ENCODE results near the gene CSAG1. TPM values are rescaled to one million over a fixed set of nuclear protein-coding genes. Genes with fewer than 3 reads are reported as not detected.
"Not testable (repeated sequence)": the region's sequence is repeated elsewhere in the genome, so short reads cannot be mapped to it uniquely, and the experiment has no call there.

Gene CSAG1
- total RNA-seq, 2 donors from 2014 or later, result not detected

- not testable (repeated sequence) for H3K27me3 ChIP-seq (replicated peaks; ENCODE audit: insufficient read depth); H3K36me3 ChIP-seq; H3K4me1 ChIP-seq (ENCODE audit: control insufficient read depth in 1 of 2, low read depth in 2 of 2); H3K27ac ChIP-seq; DNase-seq (ENCODE audit: low spot score); H3K9me3 ChIP-seq; ATAC-seq (ENCODE audit: insufficient number of reproducible peaks, low FRiP score, low read depth); H3K4me3 ChIP-seq
Measured at GRCh38 chrX:152709173-152709572, 24.3 kb downstream of the CSAG1 start, which contains the start of gene CSAG2. Gene CSAG2 (minus strand): TSS chrX:152709273. CDS start chrX:152709112, 161 bp downstream.

GRCh38 chrX:152706500-152706899, 27.0 kb downstream of the CSAG1 start:
- ATAC-seq (ENCODE audit: insufficient number of reproducible peaks, low FRiP score, low read depth); H3K4me1 ChIP-seq (ENCODE audit: control insufficient read depth in 1 of 2, low read depth in 2 of 2); H3K9me3 ChIP-seq; H3K27me3 ChIP-seq (replicated peaks; ENCODE audit: insufficient read depth); H3K27ac ChIP-seq; DNase-seq (ENCODE audit: low spot score); H3K36me3 ChIP-seq; H3K4me3 ChIP-seq: not testable (repeated sequence)

DNA sequence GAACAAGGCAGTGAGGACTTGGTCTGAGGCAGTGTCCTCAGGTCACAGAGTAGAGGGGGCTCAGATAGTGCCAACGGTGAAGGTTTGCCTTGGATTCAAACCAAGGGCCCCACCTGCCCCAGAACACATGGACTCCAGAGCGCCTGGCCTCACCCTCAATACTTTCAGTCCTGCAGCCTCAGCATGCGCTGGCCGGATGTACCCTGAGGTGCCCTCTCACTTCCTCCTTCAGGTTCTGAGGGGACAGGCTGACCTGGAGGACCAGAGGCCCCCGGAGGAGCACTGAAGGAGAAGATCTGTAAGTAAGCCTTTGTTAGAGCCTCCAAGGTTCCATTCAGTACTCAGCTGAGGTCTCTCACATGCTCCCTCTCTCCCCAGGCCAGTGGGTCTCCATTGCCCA, 33.1 kb downstream of the CSAG1 start:
- DNase-seq (ENCODE audit: low spot score); H3K27ac ChIP-seq; H3K9me3 ChIP-seq; H3K4me1 ChIP-seq (ENCODE audit: control insufficient read depth in 1 of 2, low read depth in 2 of 2); H3K36me3 ChIP-seq; H3K27me3 ChIP-seq (replicated peaks; ENCODE audit: insufficient read depth); ATAC-seq (ENCODE audit: insufficient number of reproducible peaks, low FRiP score, low read depth); H3K4me3 ChIP-seq: not testable (repeated sequence)

DNA sequence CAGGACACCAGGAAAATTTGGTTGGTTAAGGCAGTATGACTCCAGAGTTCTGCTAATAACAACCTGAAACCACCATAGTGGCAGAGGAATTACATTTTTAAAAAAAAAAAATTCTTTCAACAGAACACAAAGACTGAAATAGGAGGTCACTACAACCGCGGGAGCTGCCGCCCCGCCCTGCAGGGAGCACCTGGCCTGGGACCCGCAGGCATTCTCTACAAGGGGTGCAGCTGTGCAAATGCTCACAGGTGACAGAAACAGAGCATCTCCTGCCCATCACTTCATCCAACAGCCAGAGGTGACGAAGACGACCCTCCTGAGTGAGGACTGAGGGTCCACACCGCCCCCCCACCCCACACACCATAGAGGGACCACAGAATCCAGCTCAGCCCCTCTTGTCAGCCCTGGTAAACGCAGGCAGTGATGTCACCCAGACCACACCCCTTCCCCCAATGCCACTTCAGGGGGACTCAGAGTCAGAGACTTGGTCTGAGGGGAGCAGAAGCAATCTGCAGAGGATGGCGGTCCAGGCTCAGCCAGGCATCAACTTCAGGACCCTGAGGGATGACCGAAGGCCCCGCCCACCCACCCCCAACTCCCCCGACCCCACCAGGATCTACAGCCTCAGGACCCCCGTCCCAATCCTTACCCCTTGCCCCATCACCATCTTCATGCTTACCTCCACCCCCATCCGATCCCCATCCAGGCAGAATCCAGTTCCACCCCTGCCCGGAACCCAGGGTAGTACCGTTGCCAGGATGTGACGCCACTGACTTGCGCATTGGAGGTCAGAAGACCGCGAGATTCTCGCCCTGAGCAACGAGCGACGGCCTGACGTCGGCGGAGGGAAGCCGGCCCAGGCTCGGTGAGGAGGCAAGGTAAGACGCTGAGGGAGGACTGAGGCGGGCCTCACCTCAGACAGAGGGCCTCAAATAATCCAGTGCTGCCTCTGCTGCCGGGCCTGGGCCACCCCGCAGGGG, 35.3 kb downstream of the CSAG1 start, which contains the start of gene MAGEA3:
Gene MAGEA3 (plus strand): TSS at position 843 of the 980 bp plus-strand sequence. CDS start 2,039 bp downstream, outside the sequence.
- H3K4me1 ChIP-seq (ENCODE audit: control insufficient read depth in 1 of 2, low read depth in 2 of 2); H3K4me3 ChIP-seq; H3K27ac ChIP-seq; DNase-seq (ENCODE audit: low spot score); ATAC-seq (ENCODE audit: insufficient number of reproducible peaks, low FRiP score, low read depth); H3K27me3 ChIP-seq (replicated peaks; ENCODE audit: insufficient read depth); H3K9me3 ChIP-seq; H3K36me3 ChIP-seq: not testable (repeated sequence)

DNA sequence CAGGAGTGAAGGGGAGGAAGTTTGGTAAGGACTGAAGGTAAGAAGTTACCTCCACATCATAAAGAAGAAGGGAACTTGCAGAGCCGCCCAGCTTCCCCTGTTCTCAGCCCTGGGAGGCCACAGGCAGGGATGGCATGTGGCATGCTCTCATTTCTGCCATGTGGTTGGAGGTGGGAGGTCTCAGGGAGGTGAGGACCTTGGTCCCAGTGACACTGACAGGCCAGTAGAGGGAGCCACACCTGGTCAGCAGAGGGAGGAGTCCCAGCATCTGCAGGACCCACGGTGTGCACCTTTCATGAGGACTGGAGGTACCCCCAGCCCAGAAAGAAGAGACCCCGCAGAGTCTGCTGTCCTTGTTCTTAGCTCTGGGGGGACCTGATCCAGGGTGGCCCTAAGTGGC, 52.5 kb downstream of the CSAG1 start:
- H3K4me3 ChIP-seq; H3K4me1 ChIP-seq (ENCODE audit: control insufficient read depth in 1 of 2, low read depth in 2 of 2); ATAC-seq (ENCODE audit: insufficient number of reproducible peaks, low FRiP score, low read depth); H3K9me3 ChIP-seq; H3K36me3 ChIP-seq; DNase-seq (ENCODE audit: low spot score); H3K27ac ChIP-seq; H3K27me3 ChIP-seq (replicated peaks; ENCODE audit: insufficient read depth): not testable (repeated sequence)

Other genes starting within 250 kb of the CSAG1 start
- not detected for gene GABRQ, start 95.8 kb downstream of the CSAG1 start, total RNA-seq
- not detected for gene MAGEA3, start 34.9 kb downstream of the CSAG1 start, total RNA-seq
- not detected for gene CSAG2, start 24.4 kb downstream of the CSAG1 start, total RNA-seq
- gene MAGEA2B, start 19.1 kb downstream of the CSAG1 start, total RNA-seq, result not detected
- gene MAGEA12, start within 50 bp of the CSAG1 start, total RNA-seq, result not detected
- not detected for gene MAGEA2, start 20.1 kb upstream of the CSAG1 start, total RNA-seq
- not detected for gene CSAG3, start 25.5 kb upstream of the CSAG1 start, total RNA-seq
- not detected for gene MAGEA6, start 36.0 kb upstream of the CSAG1 start, total RNA-seq
- 10 to 100 TPM; 16.3 to 27.1 TPM for gene CETN2, start 97.0 kb upstream of the CSAG1 start, total RNA-seq
- 10 to 100 TPM in 1 of 2 donors, 1 to 10 TPM in 1; 5.3 to 23.1 TPM for gene NSDHL, start 97.3 kb upstream of the CSAG1 start, total RNA-seq
- gene ZNF185, start 164.3 kb upstream of the CSAG1 start, total RNA-seq, result 1 to 10 TPM; 8.1 to 8.5 TPM

Data from thoracic aorta (tissue), 2 donors.